ENCODE data around the gene TUG1. TPM values are rescaled to one million over a fixed set of nuclear protein-coding genes. Genes with fewer than 3 reads are reported as not detected.
A peak's percentile ranks its signal among the peaks of the same experiment; 100 is the strongest.

TUG1 gene
- total and polyA plus RNA-seq, 9 of the 15 experiments (the other 6 are each of a cell fraction or from before 2014, with no cell fraction given): 24.7 to 132 (median 58.9) TPM

- 0 out of 2 replicates have a peak, but pooled peaks have one; percentile 13 for TF ChIP-seq ZNF395 (CRISPR knock-in tag; IDR thresholded peaks at IDR 0.05)
- no peak for TF ChIP-seq KAT8 (IDR thresholded peaks at IDR 0.05; ENCODE audit: low read depth)
- TF ChIP-seq SREBF1 (IDR thresholded peaks at IDR 0.05; ENCODE audit: borderline replicate concordance, low read depth, low read length): no peak
- TF ChIP-seq SNAPC5 (CRISPR knock-in tag; IDR thresholded peaks at IDR 0.05): no peak
- no peak for TF ChIP-seq KDM1A (IDR thresholded peaks at IDR 0.05)
- peak; percentile 77 for TF ChIP-seq POLR2A (conservative IDR thresholded peaks at IDR 0.05)
- TF ChIP-seq NR2F6 (CRISPR knock-in tag; IDR thresholded peaks at IDR 0.05): no peak
- no peak for TF ChIP-seq SIRT6 (IDR thresholded peaks at IDR 0.05; ENCODE audit: low read depth, low read length)
- TF ChIP-seq ZNF76 (CRISPR knock-in tag; IDR thresholded peaks at IDR 0.05; ENCODE audit: borderline replicate concordance): no peak
- no peak for TF ChIP-seq CBX5 (IDR thresholded peaks at IDR 0.05; ENCODE audit: borderline replicate concordance, low read depth)
- TF ChIP-seq RAD51 (IDR thresholded peaks at IDR 0.05; ENCODE audit: borderline replicate concordance, low read depth): peak; percentile 100
- TF ChIP-seq ZNF174 (CRISPR knock-in tag; IDR thresholded peaks at IDR 0.05): no peak
- TF ChIP-seq ZNF668 (CRISPR knock-in tag; IDR thresholded peaks at IDR 0.05): no peak
- TF ChIP-seq CHD4 (IDR thresholded peaks at IDR 0.05; ENCODE audit: insufficient read depth, insufficient replicate concordance, low read depth, low read length, poor library complexity, severe bottlenecking): no peak
- no peak for TF ChIP-seq ILK (tag; IDR thresholded peaks at IDR 0.05; ENCODE audit: borderline replicate concordance, low read depth)
- TF ChIP-seq SMARCA5 (IDR thresholded peaks at IDR 0.05): no peak
- no peak for TF ChIP-seq ZNF695 (CRISPR knock-in tag; IDR thresholded peaks at IDR 0.05)
- TF ChIP-seq TAF7 (tag; IDR thresholded peaks at IDR 0.05): no peak
- TF ChIP-seq NONO (IDR thresholded peaks at IDR 0.05; ENCODE audit: low read depth in 2 of 2, low read length in 1 of 2): peak in 1 of 2 experiments; percentile 30; a peak in 1 of 4 replicates
- TF ChIP-seq KLF10 (CRISPR knock-in tag; IDR thresholded peaks at IDR 0.05): no peak
- TF ChIP-seq SUPT5H (IDR thresholded peaks at IDR 0.05): peak; percentile 62
- no peak for TF ChIP-seq HMBOX1 (IDR thresholded peaks at IDR 0.05)
- TF ChIP-seq ZNF217 (CRISPR knock-in tag; IDR thresholded peaks at IDR 0.05): no peak
- TF ChIP-seq WHSC1 (IDR thresholded peaks at IDR 0.05; ENCODE audit: low read length): no peak
- no peak for TF ChIP-seq ZNF408 (CRISPR knock-in tag; IDR thresholded peaks at IDR 0.05; ENCODE audit: low read depth)
- 0 out of 4 replicates have a peak, but pooled peaks of 1 of the 2 experiments have one; percentile 36 for TF ChIP-seq KDM4B (IDR thresholded peaks at IDR 0.05; ENCODE audit: borderline replicate concordance in 2 of 2, low read depth in 1 of 2)
- TF ChIP-seq ZNF398 (CRISPR knock-in tag; IDR thresholded peaks at IDR 0.05): no peak
Observed at GRCh38 chr22:30968924-30969531, at the start of gene TUG1 (continued).
